AG04450 (cell line): Measurements from ENCODE around the gene KCNIP3. TPM values are rescaled to one million over a fixed set of nuclear protein-coding genes. Genes with fewer than 3 reads are reported as not detected.

Experiments used
- CTCF ChIA-PET: fragments of 300-600, 350-600 bp; formaldehyde crosslinking; extraction: SDS; loops from one replicate; lab custom pipeline; 2022; ENCODE audit warnings: antibody characterized with exemption, inconsistent platforms; lab: Charles Lee
- POLR2A ChIA-PET: fragments of 350-600 bp; formaldehyde crosslinking; extraction: SDS; loops from one replicate; lab custom pipeline; 2021; ENCODE audit warnings: antibody characterized with exemption, inconsistent platforms; lab: Yijun Ruan, JAX
- DNase-seq: peaks from one replicate; pipeline ENCODE4 v3.0.0-alpha.2; 2011; ENCODE audit warnings: low read depth, low spot score
- H3K27ac ChIP-seq: one replicate; pipeline ENCODE4 v1.5.1; 2012; ENCODE audit warnings: low read depth, low read length, control low read depth
- H3K27me3 ChIP-seq: one replicate; pipeline ENCODE4 v1.6.0; 2012; ENCODE audit warnings: low read length; ENCODE audit not compliant: control insufficient read depth, insufficient read depth
- H3K4me3 ChIP-seq: 2 replicates; pipeline ENCODE4 v1.5.1; 2011; ENCODE audit warnings: mild to moderate bottlenecking, low read depth, low read length, control low read depth
- H3K9me3 ChIP-seq: 2 replicates; pipeline ENCODE4 v1.5.1; 2012; ENCODE audit warnings: low read length; ENCODE audit not compliant: control insufficient read depth, insufficient read depth
- CTCF ChIP-seq: IDR thresholded peaks from 2 replicates; pipeline ENCODE4 v1.5.1; 2011; ENCODE audit warnings: low read depth, low read length, control low read depth, inconsistent platforms
- polyA plus RNA-seq: library from polyadenylated mRNA; depleted of rRNA; stranded (reverse); fragments of >200 nt; gene quantifications from 2 replicates; pipeline ENCODE4 v1.2.3, GENCODE V29; 2011

Gene KCNIP3
- polyA plus RNA-seq, 1 experiment, result 0.12 TPM

GRCh38 chr2:95383635-95384027 lies 86.5 kb downstream of the KCNIP3 start:
- POLR2A ChIA-PET, result no interaction called here
- H3K9me3 ChIP-seq, result no peaks in the 10 kb centered on the region; the same call in 1 of the 2 replicates

GRCh38 chr2:95384854-95385569 lies 87.9 kb downstream of the KCNIP3 start:
- DNase-seq, result no peak
- CTCF ChIA-PET, result no interaction called here
- no peaks in the 10 kb centered on the region; the same call in 1 of the 2 replicates for H3K9me3 ChIP-seq
- no peak overlapping the region for H3K27ac ChIP-seq
- POLR2A ChIA-PET, result no interaction called here
- no peak for TF ChIP-seq CTCF
- no peak overlapping the region for H3K4me3 ChIP-seq
- H3K27me3 ChIP-seq, result peaks cover 8% of the 10 kb centered on the region

More at GRCh38 chr2:95383635-95384027, 86.5 kb downstream of the KCNIP3 start:
- Histone ChIP-seq H3K27ac (no peak overlapping the region), H3K4me3 (no peak overlapping the region), H3K27me3 (peaks cover 8% of the 10 kb centered on the region)
- no peak for TF ChIP-seq CTCF
- CTCF ChIA-PET, result no interaction called here
- no peak for DNase-seq

GRCh38 chr2:95385570-95385984 lies 88.4 kb downstream of the KCNIP3 start:
- H3K4me3 ChIP-seq, result no peak overlapping the region
- TF ChIP-seq CTCF, result no peak
- H3K27ac ChIP-seq, result no peak overlapping the region
- CTCF ChIA-PET, result no interaction called here
- DNase-seq, result no peak
- POLR2A ChIA-PET, result no interaction called here
- peaks cover 8% of the 10 kb centered on the region for H3K27me3 ChIP-seq
- H3K9me3 ChIP-seq, result no peaks in the 10 kb centered on the region; the same call in 1 of the 2 replicates

- Histone ChIP-seq H3K27me3 (peaks cover 8% of the 10 kb centered on the region), H3K4me3 (no peak overlapping the region), H3K27ac (no peak overlapping the region), H3K9me3 (no peaks in the 10 kb centered on the region; the same call in 1 of the 2 replicates)
- DNase-seq, result no peak
- ChIA-PET CTCF (no interaction called here), POLR2A (no interaction called here)
- TF ChIP-seq CTCF, result no peak
Observed at GRCh38 chr2:95386031-95386430, 88.9 kb downstream of the KCNIP3 start.

GRCh38 chr2:95387358-95387757 lies 90.2 kb downstream of the KCNIP3 start:
- CTCF ChIA-PET, result interaction anchor here (0.6 to 3.4 kb wide), 6 partner anchors 15 to 346 kb away, joined by 3 to 45 read pairs (median 6); partner anchors contain the start of gene FAHD2A
- no peak for DNase-seq
- no peaks in the 10 kb centered on the region; the same call in 1 of the 2 replicates for H3K9me3 ChIP-seq
- no peak for TF ChIP-seq CTCF
- POLR2A ChIA-PET, result no interaction called here
- H3K27me3 ChIP-seq, result peaks cover 8% of the 10 kb centered on the region
- no peak overlapping the region for H3K4me3 ChIP-seq
- no peak overlapping the region for H3K27ac ChIP-seq
